ENCODE data around the gene IGFLR1. TPM values are rescaled to one million over a fixed set of nuclear protein-coding genes. Genes with fewer than 3 reads are reported as not detected.

Gene IGFLR1
- polyA plus RNA-seq (ENCODE audit: insufficient read length), result 3.3 TPM

GRCh38 chr19:35742121-35742724 lies at the start of gene IGFLR1:
TSS of gene IGFLR1 (minus strand) at chr19:35742452. CDS start at chr19:35741180, 1,272 bp downstream.
- no peak for DNase-seq (ENCODE audit: low read depth)

GRCh38 chr19:35791814-35792279 lies 49.6 kb upstream of the IGFLR1 start:
- no peak for DNase-seq (ENCODE audit: low read depth)

GRCh38 chr19:35790981-35791813 lies 48.9 kb upstream of the IGFLR1 start:
- no peak for DNase-seq (ENCODE audit: low read depth)

- no peak for DNase-seq (ENCODE audit: low read depth)
These were observed 48.0 kb upstream of the IGFLR1 start for GRCh38 chr19:35789978-35790944.

GRCh38 chr19:35789195-35789977 lies 47.1 kb upstream of the IGFLR1 start:
- DNase-seq (ENCODE audit: low read depth), result no peak

- DNase-seq (ENCODE audit: low read depth), result no peak
These were observed 46.1 kb upstream of the IGFLR1 start for GRCh38 chr19:35788205-35788960.

- no peak for DNase-seq (ENCODE audit: low read depth)
These were observed 45.1 kb upstream of the IGFLR1 start for GRCh38 chr19:35787227-35787799.

GRCh38 chr19:35786299-35787160 lies 44.3 kb upstream of the IGFLR1 start:
- no peak for DNase-seq (ENCODE audit: low read depth)

- no peak for DNase-seq (ENCODE audit: low read depth)
These were observed 43.0 kb upstream of the IGFLR1 start for GRCh38 chr19:35785339-35785627.

- DNase-seq (ENCODE audit: low read depth), result no peak
These were observed 42.5 kb upstream of the IGFLR1 start for GRCh38 chr19:35784503-35785338.

- DNase-seq (ENCODE audit: low read depth), result no peak
These were observed 41.5 kb upstream of the IGFLR1 start for GRCh38 chr19:35783469-35784434.

GRCh38 chr19:35782589-35782988 lies 40.3 kb upstream of the IGFLR1 start:
- DNase-seq (ENCODE audit: low read depth), result no peak

- DNase-seq (ENCODE audit: low read depth), result no peak
These were observed 39.4 kb upstream of the IGFLR1 start for GRCh38 chr19:35781650-35782049.

GRCh38 chr19:35780717-35781116 lies 38.5 kb upstream of the IGFLR1 start:
- DNase-seq (ENCODE audit: low read depth), result no peak

- no peak for DNase-seq (ENCODE audit: low read depth)
These were observed 37.8 kb upstream of the IGFLR1 start for GRCh38 chr19:35780058-35780457.

- no peak for DNase-seq (ENCODE audit: low read depth)
These were observed 36.8 kb upstream of the IGFLR1 start for GRCh38 chr19:35779033-35779432.

GRCh38 chr19:35777961-35778360 lies 35.7 kb upstream of the IGFLR1 start:
- no peak for DNase-seq (ENCODE audit: low read depth)

Data from forelimb muscle (tissue), 1 donor.